Sigmoid colon (tissue), 4 donors: ENCODE measurements around the gene PLAGL2.

Source experiments
- EP300 ChIP-seq, 4 donors: sonication (generic); formaldehyde crosslinking; IDR thresholded peaks; one replicate each; pipeline ENCODE4 v1.6.1; 2017; ENCODE audit warnings: antibody characterized with exemption in 4 of 4
- POLR2A ChIP-seq, 2 donors: fragments of 450-650 bp; IDR thresholded peaks; one replicate each; pipeline ENCODE4 v1.6.1; 2016; ENCODE audit warnings: antibody characterized with exemption in 2 of 2, mild to moderate bottlenecking in 2 of 2, moderate library complexity in 2 of 2
- TF ChIP-seq, protein P1 (sequence below), 4 experiments: fragments of 450-650 bp in 3 of 4; fragments of 200-600 bp in 1 of 4; IDR thresholded peaks; one replicate each; pipeline ENCODE4 v1.5.1; 2016 to 2019; ENCODE audit warnings: antibody characterized with exemption in 4 of 4, mild to moderate bottlenecking in 3 of 4, moderate library complexity in 2 of 4

DNA sequence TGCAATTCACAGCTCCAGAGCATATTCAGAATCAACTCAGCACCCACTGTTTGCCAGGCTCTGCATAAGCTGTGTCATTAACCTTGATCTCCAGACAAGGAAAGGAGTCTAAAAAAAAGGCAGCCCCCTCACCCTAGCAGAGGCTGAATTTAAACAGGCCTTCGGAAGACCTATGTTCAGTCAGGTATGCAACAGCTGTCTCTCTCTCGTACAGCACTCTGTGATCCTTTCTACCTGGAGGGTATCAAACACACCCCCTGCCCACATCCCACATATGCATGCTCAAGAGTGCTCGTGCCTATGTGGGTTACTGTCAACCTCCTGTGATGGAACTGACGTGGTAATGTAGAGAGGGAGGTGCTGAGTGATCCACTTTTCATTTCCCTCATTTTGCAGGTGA, 8.5 kb downstream of the PLAGL2 start:
- TF ChIP-seq EP300 (IDR thresholded peaks at IDR 0.05) (no peak), POLR2A (IDR thresholded peaks at IDR 0.05) (no peak)
- TF ChIP-seq, protein P1, sequence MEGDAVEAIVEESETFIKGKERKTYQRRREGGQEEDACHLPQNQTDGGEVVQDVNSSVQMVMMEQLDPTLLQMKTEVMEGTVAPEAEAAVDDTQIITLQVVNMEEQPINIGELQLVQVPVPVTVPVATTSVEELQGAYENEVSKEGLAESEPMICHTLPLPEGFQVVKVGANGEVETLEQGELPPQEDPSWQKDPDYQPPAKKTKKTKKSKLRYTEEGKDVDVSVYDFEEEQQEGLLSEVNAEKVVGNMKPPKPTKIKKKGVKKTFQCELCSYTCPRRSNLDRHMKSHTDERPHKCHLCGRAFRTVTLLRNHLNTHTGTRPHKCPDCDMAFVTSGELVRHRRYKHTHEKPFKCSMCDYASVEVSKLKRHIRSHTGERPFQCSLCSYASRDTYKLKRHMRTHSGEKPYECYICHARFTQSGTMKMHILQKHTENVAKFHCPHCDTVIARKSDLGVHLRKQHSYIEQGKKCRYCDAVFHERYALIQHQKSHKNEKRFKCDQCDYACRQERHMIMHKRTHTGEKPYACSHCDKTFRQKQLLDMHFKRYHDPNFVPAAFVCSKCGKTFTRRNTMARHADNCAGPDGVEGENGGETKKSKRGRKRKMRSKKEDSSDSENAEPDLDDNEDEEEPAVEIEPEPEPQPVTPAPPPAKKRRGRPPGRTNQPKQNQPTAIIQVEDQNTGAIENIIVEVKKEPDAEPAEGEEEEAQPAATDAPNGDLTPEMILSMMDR (IDR thresholded peaks at IDR 0.05): no peak
